Neuronal stem cell (in vitro differentiated cells): ENCODE results near the gene ZFYVE28.
A peak's percentile ranks its signal among the peaks of the same experiment; 100 is the strongest.

Experiments
- DNase-seq: peaks from one replicate; pipeline ENCODE4 v3.0.0-alpha.2; 2013; ENCODE audit warnings: low spot score
- H2AFZ ChIP-seq: one replicate; pipeline ENCODE4 v1.6.1; 2013; ENCODE audit warnings: mild to moderate bottlenecking, low read length, inconsistent platforms
- H2AK5ac ChIP-seq: 2 replicates; pipeline ENCODE4 v1.6.1; 2013; ENCODE audit warnings: low read depth, mild to moderate bottlenecking, inconsistent platforms, low read length, moderate library complexity, mixed read lengths
- H2BK120ac ChIP-seq: 2 replicates; pipeline ENCODE4 v1.6.1; 2013; ENCODE audit warnings: low read depth, mild to moderate bottlenecking, inconsistent platforms, low read length, moderate library complexity, mixed read lengths
- H2BK12ac ChIP-seq: one replicate; pipeline ENCODE4 v1.6.1; 2013; ENCODE audit warnings: low read length, inconsistent platforms
- H2BK15ac ChIP-seq: 2 replicates; pipeline ENCODE4 v1.6.1; 2013; ENCODE audit warnings: mild to moderate bottlenecking, low read length, inconsistent platforms, mixed read lengths
- H2BK5ac ChIP-seq: one replicate; pipeline ENCODE4 v1.6.1; 2013; ENCODE audit warnings: inconsistent platforms, mild to moderate bottlenecking, low read length, moderate library complexity
- H3K14ac ChIP-seq: one replicate; pipeline ENCODE4 v1.6.1; 2013; ENCODE audit warnings: low read length, inconsistent platforms
- H3K18ac ChIP-seq: 2 replicates; pipeline ENCODE4 v1.6.1; 2013; ENCODE audit warnings: low read length, inconsistent platforms
- H3K23ac ChIP-seq: 2 replicates; pipeline ENCODE4 v1.6.1; 2013; ENCODE audit warnings: low read depth, mild to moderate bottlenecking, mixed read lengths, low read length, inconsistent platforms; ENCODE audit not compliant: poor library complexity
- H3K27ac ChIP-seq: replicated peaks from 3 replicates; pipeline ENCODE4 v1.5.1; 2013; ENCODE audit warnings: low read length, inconsistent platforms
- H3K27me3 ChIP-seq, 3 experiments: 2 replicates each; pipeline ENCODE4 v1.6.1; 2013; ENCODE audit warnings: low read length in 3 of 3, mild to moderate bottlenecking in 2 of 3, inconsistent platforms in 1 of 3, low read depth in 1 of 3, mixed read lengths in 1 of 3, moderate library complexity in 1 of 3; ENCODE audit not compliant: control insufficient read depth in 3 of 3, insufficient read depth in 3 of 3
- H3K36me3 ChIP-seq, 2 donors: replicated peaks in 1 of 2; 2 replicates each; pipeline ENCODE4 v1.6.1; 2013; ENCODE audit warnings: low read length in 2 of 2; ENCODE audit not compliant: control insufficient read depth in 2 of 2, insufficient read depth in 2 of 2
- H3K4ac ChIP-seq: 2 replicates; pipeline ENCODE4 v1.6.1; 2013; ENCODE audit warnings: inconsistent platforms, mild to moderate bottlenecking, low read length, moderate library complexity
- H3K4me1 ChIP-seq, 2 donors: 1 replicate in 1 of 2; 2 replicates in 1 of 2; pipeline ENCODE4 v1.6.1; 2013; ENCODE audit warnings: low read length in 2 of 2, low read depth in 1 of 2; ENCODE audit not compliant: control insufficient read depth in 2 of 2, insufficient read depth in 1 of 2
- H3K4me2 ChIP-seq: one replicate; pipeline ENCODE4 v1.6.1; 2013; ENCODE audit warnings: mild to moderate bottlenecking, low read length, inconsistent platforms; ENCODE audit not compliant: insufficient read depth, poor library complexity, severe bottlenecking
- H3K4me3 ChIP-seq, 2 donors: 2 replicates each; pipeline ENCODE4 v1.5.1; 2013; ENCODE audit warnings: low read length in 2 of 2, mild to moderate bottlenecking in 2 of 2, inconsistent platforms in 1 of 2, moderate library complexity in 1 of 2
- H3K79me1 ChIP-seq: one replicate; pipeline ENCODE4 v1.6.1; 2013; ENCODE audit warnings: low read depth, mild to moderate bottlenecking, inconsistent platforms, low read length, moderate library complexity
- H3K9ac ChIP-seq: one replicate; pipeline ENCODE4 v1.6.1; 2013; ENCODE audit warnings: mild to moderate bottlenecking, low read depth, low read length, inconsistent platforms; ENCODE audit not compliant: poor library complexity
- H3K9me3 ChIP-seq, 2 donors: replicated peaks in 1 of 2; 2 replicates each; pipeline versions ENCODE3 to v1.6.1; 2013; ENCODE audit warnings: low read length in 2 of 2, mild to moderate bottlenecking in 2 of 2, inconsistent platforms in 1 of 2, low read depth in 1 of 2, mixed read lengths in 1 of 2, moderate library complexity in 1 of 2; ENCODE audit not compliant: control insufficient read depth in 2 of 2, insufficient read depth in 1 of 2
- H4K8ac ChIP-seq: one replicate; pipeline ENCODE4 v1.6.1; 2013; ENCODE audit warnings: low read depth, mild to moderate bottlenecking, inconsistent platforms, low read length, moderate library complexity
- H4K91ac ChIP-seq: one replicate; pipeline ENCODE4 v1.6.1; 2013; ENCODE audit warnings: low read length, low read depth, mild to moderate bottlenecking, inconsistent platforms; ENCODE audit not compliant: poor library complexity
- WGBS, 2 donors: extraction: QIAGEN DNeasy Blood & Tissue Kit; methylation state at CpG; one replicate each; pipeline ENCODE4 v1.1.7; 2013; ENCODE audit warnings: missing lambda C conversion rate in 2 of 2, mixed read lengths in 1 of 2; ENCODE audit not compliant: insufficient read length in 2 of 2, insufficient replicate concordance in 1 of 2; ENCODE audit errors: extremely low coverage in 2 of 2; 5-methylcytosine and 5-hydroxymethylcytosine counted together

The ZFYVE28 gene

DNA sequence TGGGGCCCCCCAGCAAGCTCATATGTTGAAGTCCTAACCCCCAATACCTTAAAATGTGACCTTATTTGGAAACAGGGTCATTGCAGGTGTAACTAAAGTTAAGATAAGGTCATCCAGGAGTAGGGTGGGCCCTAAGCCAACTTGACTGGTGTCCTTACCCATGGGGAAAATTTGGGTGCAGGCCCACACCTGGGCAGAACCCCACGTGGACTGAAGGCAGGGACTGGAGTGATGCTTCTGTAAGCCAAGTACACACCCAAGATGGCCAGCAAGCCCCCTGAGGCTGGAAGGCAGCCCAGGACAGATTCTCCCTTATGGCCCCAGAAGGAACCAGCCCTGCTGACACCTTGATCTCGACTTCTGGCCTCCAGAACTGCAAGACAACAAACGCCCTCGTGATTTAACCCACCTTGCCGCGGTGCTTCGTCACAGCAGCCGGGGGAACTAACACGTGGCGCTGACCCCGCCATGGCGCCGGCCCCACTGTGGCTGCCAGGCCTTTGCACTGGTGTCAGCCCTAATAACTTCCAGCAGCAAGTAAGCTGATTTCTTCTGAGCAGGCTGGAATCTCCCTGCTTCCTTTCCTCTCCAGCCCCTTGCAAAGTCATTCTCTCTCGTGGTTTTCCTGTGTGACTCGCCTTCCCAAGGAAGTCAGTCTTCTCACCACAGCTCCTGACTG, 133.4 kb downstream of the ZFYVE28 start:
- Histone ChIP-seq H2BK15ac (no peak overlapping the region), H3K4ac (no peak overlapping the region), H3K27ac (no peak overlapping the region), H3K36me3 (no peaks in the 10 kb centered on the region), H3K9me3 (no peaks in the 10 kb centered on the region), H4K91ac (no peak overlapping the region), H2AFZ (no peak overlapping the region), H3K23ac (no peak overlapping the region), H2BK5ac (no peak overlapping the region), H3K4me3 (no peak overlapping the region), H3K9ac (peak overlapping the region; percentile 55), H2BK12ac (peak overlapping the region; percentile 43), H3K14ac (no peak overlapping the region), H2BK120ac (no peak overlapping the region), H3K18ac (peak overlapping the region; percentile 17), H4K8ac (no peak overlapping the region), H2AK5ac (no peak overlapping the region), H3K79me1 (peaks cover 2% of the 10 kb centered on the region), H3K27me3 (peaks cover 0 to 21% (median 0%) of the 10 kb centered on the region in 3 experiments), H3K4me1 (peaks cover 0 to 20% of the 10 kb centered on the region in 2 donors), H3K4me2 (no peak overlapping the region)
- no CpG with 5 or more reads among the region's 15 CpGs for WGBS, 2 donors
- DNase-seq = no peak

DNA sequence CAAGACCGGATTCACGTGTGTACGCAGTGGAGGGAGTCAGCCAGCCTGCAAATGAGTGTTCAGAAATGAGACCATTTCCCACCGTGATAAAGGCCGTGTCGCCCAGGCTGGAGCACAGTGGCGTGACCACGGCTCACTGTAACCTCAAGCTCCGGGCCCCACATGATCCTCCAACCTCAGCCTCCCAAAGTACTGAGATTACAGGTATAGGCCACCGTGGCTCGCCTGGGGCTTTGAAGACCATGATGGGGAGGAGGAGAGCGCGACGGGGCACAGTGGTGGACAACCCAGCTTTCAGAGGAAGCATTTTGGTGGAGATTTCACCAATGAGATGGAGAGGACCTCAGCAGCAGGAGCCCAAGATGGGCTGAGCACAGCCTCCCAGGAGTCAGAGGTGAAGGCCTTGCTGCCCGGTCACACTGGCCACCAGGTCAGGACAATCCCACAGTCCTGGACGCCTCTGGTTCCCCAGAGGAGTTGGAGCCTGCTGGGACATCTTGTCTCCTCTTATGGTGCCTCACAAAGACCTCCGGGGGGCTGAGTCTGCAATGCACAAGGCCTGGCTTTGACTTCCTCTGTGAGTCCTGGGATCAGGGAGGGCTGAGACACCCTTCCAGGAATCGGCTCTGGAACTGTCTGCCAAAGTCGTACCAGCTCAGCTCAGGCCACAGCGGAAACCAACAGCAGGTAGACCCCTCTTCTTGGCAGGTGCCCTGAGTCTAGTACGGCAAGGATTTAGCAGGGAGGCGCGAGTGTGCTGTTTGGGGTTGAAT, 134.1 kb downstream of the ZFYVE28 start:
- peak overlapping the region; percentile 0 for H3K23ac ChIP-seq
- H3K9ac ChIP-seq = no peak overlapping the region
- H3K9me3 ChIP-seq = no peaks in the 10 kb centered on the region
- H2BK15ac ChIP-seq = no peak overlapping the region
- no peak overlapping the region for H3K14ac ChIP-seq
- no peak overlapping the region for H2BK5ac ChIP-seq
- H2AFZ ChIP-seq = no peak overlapping the region
- DNase-seq = no peak
- peaks cover 0 to 21% (median 0%) of the 10 kb centered on the region in 3 experiments for H3K27me3 ChIP-seq
- no peak overlapping the region for H3K4me3 ChIP-seq
- peaks cover 0 to 20% of the 10 kb centered on the region in 2 donors for H3K4me1 ChIP-seq
- no peak overlapping the region for H3K4ac ChIP-seq
- H2BK120ac ChIP-seq = no peak overlapping the region
- WGBS, 2 donors = no CpG with 5 or more reads among the region's 23 CpGs
- H3K18ac ChIP-seq = peak overlapping the region; percentile 36
- H3K27ac ChIP-seq = no peak overlapping the region
- H4K8ac ChIP-seq = peak overlapping the region; percentile 26
- no peaks in the 10 kb centered on the region for H3K79me1 ChIP-seq
- no peak overlapping the region for H3K4me2 ChIP-seq
- peak overlapping the region; percentile 30 for H2AK5ac ChIP-seq
- H3K36me3 ChIP-seq = no peaks in the 10 kb centered on the region
- H4K91ac ChIP-seq = no peak overlapping the region
- H2BK12ac ChIP-seq = no peak overlapping the region

DNA sequence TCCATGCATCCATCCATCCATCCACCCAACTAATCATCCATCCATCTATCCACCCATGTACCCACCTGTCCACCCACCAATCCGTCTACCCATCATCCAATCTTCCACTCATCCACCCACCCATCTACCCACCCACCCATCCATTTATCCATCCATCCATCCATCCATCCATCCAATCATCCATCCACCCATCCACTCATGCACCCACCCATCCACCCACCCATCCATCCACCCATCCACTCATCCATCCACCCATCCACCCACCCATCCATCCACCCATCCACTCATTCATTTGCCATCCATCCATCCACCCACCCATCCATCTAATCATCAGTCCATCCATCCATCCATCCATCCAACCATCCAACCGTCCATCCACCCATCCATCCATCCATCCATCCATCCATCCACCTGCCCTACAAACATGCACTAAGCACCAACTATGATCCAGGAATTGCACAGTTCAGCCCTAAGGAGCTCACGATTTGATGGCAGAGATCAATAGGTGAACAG, 135.2 kb downstream of the ZFYVE28 start:
- Histone ChIP-seq H3K18ac (no peak overlapping the region), H3K9ac (no peak overlapping the region), H3K36me3 (no peaks in the 10 kb centered on the region), H3K27ac (no peak overlapping the region), H2BK12ac (no peak overlapping the region), H4K8ac (no peak overlapping the region), H3K9me3 (no peaks in the 10 kb centered on the region), H3K4me1 (peaks cover 0 to 20% of the 10 kb centered on the region in 2 donors), H2BK120ac (no peak overlapping the region), H2BK15ac (peak overlapping the region; percentile 2), H3K23ac (peak overlapping the region; percentile 0), H3K79me1 (no peaks in the 10 kb centered on the region), H3K14ac (no peak overlapping the region), H4K91ac (no peak overlapping the region), H3K27me3 (peaks cover 0 to 21% (median 0%) of the 10 kb centered on the region in 3 experiments), H3K4me2 (no peak overlapping the region), H2AFZ (no peak overlapping the region), H3K4me3 (no peak overlapping the region), H3K4ac (no peak overlapping the region), H2BK5ac (no peak overlapping the region), H2AK5ac (no peak overlapping the region)
- WGBS, 2 donors = 100% methylated on average over 1 to 2 of the region's 3 CpGs
- no peak for DNase-seq
